Ishikawa (cell line): ENCODE data around the gene ASB1.

Experiments
- CREB1 ChIP-seq: IDR thresholded peaks from 2 replicates; pipeline ENCODE4 v1.6.1; 2012; ENCODE audit warnings: low read depth
- EP300 ChIP-seq: IDR thresholded peaks from 2 replicates; pipeline ENCODE4 v1.6.1; 2012; ENCODE audit warnings: borderline replicate concordance
- MAX ChIP-seq: IDR thresholded peaks from 2 replicates; pipeline ENCODE4 v1.6.1; 2012
- REST ChIP-seq: IDR thresholded peaks from 2 replicates; pipeline ENCODE4 v1.6.1; 2012; ENCODE audit warnings: low read depth, mild to moderate bottlenecking
- YY1 ChIP-seq: IDR thresholded peaks from 2 replicates; pipeline ENCODE4 v1.6.1; 2012; ENCODE audit warnings: low read depth

DNA sequence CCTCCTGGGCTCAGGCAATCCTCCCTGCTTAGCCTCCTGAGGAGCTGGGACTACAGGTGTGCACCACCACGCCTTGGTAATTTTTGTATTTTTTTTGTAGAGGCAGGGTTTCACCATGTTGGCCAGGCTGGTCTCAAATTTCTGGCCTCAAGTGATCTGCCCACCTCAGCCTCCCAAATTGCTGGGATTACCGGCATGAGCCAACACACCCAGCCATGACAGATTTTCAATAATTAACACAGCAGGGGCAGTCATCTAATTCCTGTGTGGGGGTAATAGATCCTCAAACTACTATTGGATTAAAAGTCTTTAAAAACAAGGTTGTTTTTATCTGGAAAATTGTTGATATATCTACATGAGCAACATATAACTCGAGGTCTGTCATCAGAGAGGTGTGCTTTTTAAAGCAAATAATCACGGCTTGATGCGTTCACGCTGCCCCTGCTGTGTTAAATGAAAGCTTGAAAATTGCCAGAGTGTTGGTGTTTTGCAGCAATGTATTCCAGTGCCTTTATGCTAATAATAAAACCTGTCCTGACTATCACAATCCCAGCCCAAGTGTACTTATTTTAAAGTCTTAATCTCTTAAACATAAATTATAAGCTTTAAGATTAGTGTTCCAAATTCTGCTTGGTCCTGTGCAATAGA lies 35.6 kb upstream of the ASB1 start:
- TF ChIP-seq YY1 (no peak), EP300 (no peak), REST (no peak), CREB1 (no peak), MAX (no peak)
